Colonic mucosa (tissue), 4 donors: ENCODE data around the gene ZNF507. TPM values are rescaled to one million over a fixed set of nuclear protein-coding genes. Genes with fewer than 3 reads are reported as not detected.
"Not testable (repeated sequence)": the region's sequence is repeated elsewhere in the genome, so short reads cannot be mapped to it uniquely, and the experiment has no call there.

Experiments used
- DNase-seq: peaks from one replicate; pipeline ENCODE4 v3.0.0-alpha.2; 2020
- H3K27ac ChIP-seq: fragments of 200-600 bp; one replicate; pipeline ENCODE4 v1.8.0; 2021
- H3K27me3 ChIP-seq: fragments of 200-600 bp; one replicate; pipeline ENCODE4 v1.8.0; 2021
- H3K36me3 ChIP-seq: fragments of 200-600 bp; one replicate; pipeline ENCODE4 v1.8.0; 2021
- H3K4me1 ChIP-seq: fragments of 200-600 bp; one replicate; pipeline ENCODE4 v1.8.0; 2021; ENCODE audit warnings: mild to moderate bottlenecking
- H3K4me3 ChIP-seq: fragments of 200-600 bp; one replicate; pipeline ENCODE4 v1.8.0; 2021
- H3K9ac ChIP-seq, 2 donors: one replicate each; pipeline ENCODE4 v1.7.0; 2013; ENCODE audit warnings: control low read depth in 2 of 2, low read depth in 2 of 2, low read length in 2 of 2
- H3K9me3 ChIP-seq: fragments of 200-600 bp; one replicate; pipeline ENCODE4 v1.8.0; 2021
- CTCF ChIP-seq: fragments of 200-600 bp; IDR thresholded peaks from one replicate; pipeline ENCODE4 v1.8.0; 2022; ENCODE audit warnings: antibody characterized with exemption, mild to moderate bottlenecking
- intact Hi-C: fragments of 100-400 bp; cut with DNase I; formaldehyde crosslinking; loops from one replicate; pipeline ENCODE4 v1.14.1; 2022
- total RNA-seq, 2 donors: library from RNA; stranded (reverse); fragmentation: NEBNext Ultra II Directional in 1 of 2; extraction: Animal tissue kit (Norgen Biotek cat#: 25700) in 1 of 2; gene quantifications; one replicate each; pipeline ENCODE4 v1.2.1, GENCODE V29; 2021
- donor health status: healthy.
- donor health status: DM: no; HTN: no; CAD: no.
- donor health status: DM: no; HTN: no; CAD: no.

Gene ZNF507
- total RNA-seq, 2 donors from 2014 or later = 15.3 to 16.6 TPM

- no peaks in the 10 kb centered on the region for H3K9me3 ChIP-seq
- H3K36me3 ChIP-seq = no peaks in the 10 kb centered on the region
- H3K27ac ChIP-seq = no peak overlapping the region
- TF ChIP-seq CTCF = no peak
- no peak overlapping the region for H3K9ac ChIP-seq
- DNase-seq = no peak
- no peaks in the 10 kb centered on the region for H3K4me1 ChIP-seq
- no peaks in the 10 kb centered on the region for H3K27me3 ChIP-seq
- intact Hi-C loops = no loop called here
- H3K4me3 ChIP-seq = no peak overlapping the region
Measured at GRCh38 chr19:32367948-32368536, 22.6 kb downstream of the ZNF507 start.

- intact Hi-C loops = no loop called here
- H3K4me3 ChIP-seq = no peak overlapping the region
- no peak overlapping the region for H3K9ac ChIP-seq
- H3K9me3 ChIP-seq = no peaks in the 10 kb centered on the region
- H3K27ac ChIP-seq = no peak overlapping the region
- H3K27me3 ChIP-seq = no peaks in the 10 kb centered on the region
- no peak for TF ChIP-seq CTCF
- peaks cover 6% of the 10 kb centered on the region for H3K4me1 ChIP-seq
- no peaks in the 10 kb centered on the region for H3K36me3 ChIP-seq
- DNase-seq = no peak
Measured at GRCh38 chr19:32368787-32369186, 23.4 kb downstream of the ZNF507 start.

GRCh38 chr19:32372726-32373517 is 27.5 kb downstream of the ZNF507 start:
- no peaks in the 10 kb centered on the region for H3K9me3 ChIP-seq
- no peaks in the 10 kb centered on the region for H3K27me3 ChIP-seq
- TF ChIP-seq CTCF = no peak
- peaks cover 6% of the 10 kb centered on the region for H3K4me1 ChIP-seq
- H3K4me3 ChIP-seq = no peak overlapping the region
- no peak for DNase-seq
- no peaks in the 10 kb centered on the region for H3K36me3 ChIP-seq
- H3K9ac ChIP-seq = no peak overlapping the region
- intact Hi-C loops = no loop called here
- H3K27ac ChIP-seq = peak overlapping the region; percentile 53

- DNase-seq = peak; percentile 60
- intact Hi-C loops = no loop called here
- H3K9ac ChIP-seq = no peak overlapping the region
- peaks cover 6% of the 10 kb centered on the region for H3K4me1 ChIP-seq
- no peak for TF ChIP-seq CTCF
- H3K27ac ChIP-seq = peak overlapping the region; percentile 53
- H3K9me3 ChIP-seq = no peaks in the 10 kb centered on the region
- H3K36me3 ChIP-seq = no peaks in the 10 kb centered on the region
- H3K27me3 ChIP-seq = no peaks in the 10 kb centered on the region
- no peak overlapping the region for H3K4me3 ChIP-seq
Measured at GRCh38 chr19:32373585-32374295, 28.3 kb downstream of the ZNF507 start.

- DNase-seq, H3K36me3 ChIP-seq, H3K4me3 ChIP-seq, H3K9me3 ChIP-seq, H3K4me1 ChIP-seq, H3K27me3 ChIP-seq, H3K9ac ChIP-seq, intact Hi-C loops: not testable (repeated sequence)
- H3K27ac ChIP-seq = peak overlapping the region; percentile 53
Measured at GRCh38 chr19:32374362-32374761, 29.0 kb downstream of the ZNF507 start.

GRCh38 chr19:32377088-32377487 is 31.7 kb downstream of the ZNF507 start:
- H3K27me3 ChIP-seq, DNase-seq, H3K4me3 ChIP-seq, H3K9ac ChIP-seq, H3K27ac ChIP-seq, H3K36me3 ChIP-seq, H3K9me3 ChIP-seq, intact Hi-C loops: not testable (repeated sequence)
- peaks cover 11% of the 10 kb centered on the region for H3K4me1 ChIP-seq
- TF ChIP-seq CTCF = peak; percentile 25
